Activated naive CD4-positive, alpha-beta T cell (primary cell): Measurements from ENCODE around the gene RBX1.
"Not testable (repeated sequence)": the region's sequence is repeated elsewhere in the genome, so short reads cannot be mapped to it uniquely, and the experiment has no call there.

Experiments
- DNase-seq, 4 experiments: peaks; one replicate each; lab custom pipeline; 2025; lab: John Stamatoyannopoulos, UW

RBX1 gene

DNA sequence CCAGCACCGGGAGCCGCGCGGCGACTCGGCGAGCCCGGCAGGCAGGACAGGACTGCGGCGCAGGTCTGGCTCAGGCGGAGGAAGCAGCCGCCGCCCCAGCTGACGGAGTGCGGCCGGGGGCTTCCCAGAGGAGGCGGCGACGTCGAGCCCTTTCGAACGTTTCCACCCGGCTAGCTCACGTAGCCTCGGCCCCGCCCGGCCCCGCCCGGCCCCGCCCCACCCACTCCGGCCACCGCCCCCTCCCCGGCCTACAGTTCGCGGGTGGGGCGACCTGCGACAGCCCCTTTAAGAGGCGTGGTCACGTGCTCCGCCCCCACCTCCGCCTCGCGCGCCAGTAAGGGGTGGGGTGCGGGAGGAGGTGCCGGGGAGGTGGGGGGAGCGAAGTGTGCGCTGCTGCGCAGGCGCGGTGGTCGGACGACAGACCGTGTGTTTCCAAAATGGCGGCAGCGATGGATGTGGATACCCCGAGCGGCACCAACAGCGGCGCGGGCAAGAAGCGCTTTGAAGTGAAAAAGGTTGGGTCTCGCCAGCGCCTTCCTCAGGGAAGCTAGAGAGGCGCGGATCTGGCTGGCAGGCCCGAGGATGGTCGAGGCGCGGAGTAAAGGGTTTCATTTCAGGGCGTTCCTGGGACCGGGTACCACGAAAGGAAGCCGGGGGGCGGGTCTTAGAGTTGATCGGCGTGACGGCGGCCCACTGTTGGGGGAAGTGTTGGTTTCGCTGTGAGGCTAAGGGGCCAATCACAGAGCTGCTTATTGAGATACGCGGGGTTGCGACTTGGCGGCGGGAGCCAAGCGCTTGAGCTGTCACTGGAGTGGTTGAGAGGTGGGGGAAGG, at the start of gene RBX1:
Gene RBX1, plus strand, starts transcription at position 417 of the 833 bp plus-strand sequence. Its CDS starts 21 bp downstream, at position 438.
- DNase-seq, result peak; percentile 95 to 99 (median 97)

DNA sequence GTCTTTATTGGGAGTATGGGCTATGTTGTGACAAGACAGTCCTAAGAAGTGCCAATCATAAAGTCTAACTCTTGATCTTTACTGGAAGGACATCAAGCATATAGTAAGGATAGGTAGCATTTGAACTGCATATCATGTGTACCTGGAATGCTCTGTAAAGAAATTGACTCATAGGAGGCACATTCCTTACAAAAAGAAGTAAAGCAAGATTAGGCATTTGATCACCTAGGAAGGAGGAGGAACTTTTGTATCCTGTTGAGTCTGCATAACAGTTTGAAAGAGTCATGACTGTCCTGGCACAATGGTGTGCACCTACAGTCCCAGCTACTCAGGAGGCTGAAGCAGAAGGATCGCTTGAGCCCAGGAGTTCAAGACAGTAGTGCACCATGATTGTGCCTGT, 47.1 kb upstream of the RBX1 start:
- no peak for DNase-seq

DNA sequence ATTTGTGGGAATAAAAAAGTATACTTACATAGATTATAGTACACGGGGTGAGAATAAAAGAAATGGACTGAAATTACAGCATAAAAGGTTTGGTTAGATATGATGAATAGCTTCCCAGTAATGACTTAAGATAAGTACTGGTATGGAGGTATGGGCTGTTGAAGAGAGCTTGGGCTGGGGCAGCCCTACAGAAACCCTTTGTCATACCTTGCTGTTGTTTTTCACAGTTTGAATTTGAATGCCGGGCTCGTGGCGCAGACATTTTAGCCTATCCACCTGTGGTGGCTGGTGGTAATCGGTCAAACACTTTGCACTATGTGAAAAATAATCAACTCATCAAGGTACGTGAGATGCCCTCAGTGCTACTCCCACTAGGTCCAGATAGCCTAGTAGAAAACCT, 42.3 kb upstream of the RBX1 start:
- no peak for DNase-seq

GRCh38 chr22:40911772-40912171, 39.4 kb upstream of the RBX1 start:
- no peak for DNase-seq

GRCh38 chr22:40912987-40913386, 38.2 kb upstream of the RBX1 start:
- DNase-seq, result not testable (repeated sequence)

- DNase-seq, result no peak
These were observed 31.7 kb upstream of the RBX1 start for GRCh38 chr22:40919446-40919845.

GRCh38 chr22:40920526-40920925, 30.7 kb upstream of the RBX1 start:
- DNase-seq, result no peak

DNA sequence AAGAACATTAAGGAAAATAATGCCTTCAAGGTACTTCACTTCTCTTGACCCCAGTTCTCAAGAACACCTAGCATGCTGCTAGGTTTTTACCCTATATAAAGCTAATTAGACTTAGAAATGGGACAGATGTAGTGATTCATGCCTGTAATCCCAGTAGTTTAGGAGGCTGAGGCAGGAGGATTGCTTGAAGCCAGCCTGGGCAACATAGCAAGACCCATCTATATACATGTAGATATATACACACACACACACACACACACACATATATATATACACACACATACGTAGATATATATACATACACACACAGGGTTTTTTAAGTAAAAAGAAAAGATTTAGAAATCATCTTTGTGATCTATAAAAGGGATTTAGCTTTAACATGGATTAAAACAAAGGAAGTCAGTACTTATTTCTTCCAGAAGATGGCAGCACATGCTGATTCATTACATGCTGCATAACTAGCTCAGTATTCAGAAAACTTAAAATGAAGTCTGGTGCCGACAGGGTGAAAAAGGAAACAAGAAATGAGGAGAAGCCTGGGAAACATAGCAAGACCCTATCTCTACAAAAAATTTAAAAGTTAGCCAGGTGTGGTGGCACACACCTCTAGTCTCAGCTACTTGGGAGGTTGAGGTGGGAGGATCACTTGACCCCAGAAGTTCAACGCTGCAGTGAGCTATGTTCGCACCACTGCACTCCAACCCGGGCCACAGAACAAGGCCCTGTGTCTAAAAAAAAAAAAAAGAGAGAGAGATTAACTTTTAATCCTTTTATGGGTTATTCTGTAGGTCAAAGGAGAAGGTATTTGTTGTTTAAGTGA, 28.5 kb upstream of the RBX1 start:
- no peak for DNase-seq

- no peak for DNase-seq
These were observed 22.5 kb upstream of the RBX1 start for GRCh38 chr22:40928657-40929056.

GRCh38 chr22:40932396-40932795, 18.8 kb upstream of the RBX1 start:
- no peak for DNase-seq

- no peak for DNase-seq
These were observed 12.0 kb upstream of the RBX1 start for GRCh38 chr22:40939202-40939601.

DNA sequence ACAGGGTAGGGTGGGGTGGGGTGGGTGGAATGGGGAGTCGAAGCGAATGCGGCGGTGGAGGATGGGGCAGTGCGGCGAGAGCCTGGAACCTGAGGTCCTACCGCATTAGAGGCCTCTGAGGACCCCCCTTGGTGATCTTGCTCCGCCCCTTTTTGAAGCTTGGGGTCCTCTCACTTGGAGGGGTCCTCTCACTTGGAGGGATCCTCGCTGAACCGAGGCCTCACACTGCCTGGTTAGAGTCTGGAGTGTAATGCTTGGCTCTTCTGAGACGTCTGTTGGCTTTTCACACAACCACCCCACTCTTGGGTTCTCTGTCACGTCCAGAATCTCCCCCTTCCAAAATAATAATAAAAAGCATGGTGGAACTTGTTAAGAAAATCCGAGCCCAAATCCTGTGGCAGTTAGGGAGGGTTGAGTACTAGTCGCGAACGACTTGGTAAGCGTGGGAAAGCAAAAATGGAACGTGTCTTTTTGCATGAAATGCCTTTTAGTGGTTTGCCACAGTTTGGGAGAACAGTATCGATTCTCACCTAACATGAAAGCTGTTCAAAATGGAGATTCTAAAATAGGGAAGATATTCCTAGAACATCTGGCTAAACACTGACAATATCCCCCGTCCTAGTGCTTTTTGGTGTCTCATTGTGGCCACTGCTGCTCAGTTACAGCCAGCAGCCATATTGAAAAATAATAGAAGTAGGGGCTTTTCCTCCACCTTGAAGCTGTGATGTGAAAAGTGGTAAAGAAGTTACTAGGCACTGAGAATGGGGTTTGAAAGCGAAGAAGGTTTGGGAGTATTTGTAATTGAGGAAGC, 822 bp downstream of the RBX1 start:
- no peak for DNase-seq

DNA sequence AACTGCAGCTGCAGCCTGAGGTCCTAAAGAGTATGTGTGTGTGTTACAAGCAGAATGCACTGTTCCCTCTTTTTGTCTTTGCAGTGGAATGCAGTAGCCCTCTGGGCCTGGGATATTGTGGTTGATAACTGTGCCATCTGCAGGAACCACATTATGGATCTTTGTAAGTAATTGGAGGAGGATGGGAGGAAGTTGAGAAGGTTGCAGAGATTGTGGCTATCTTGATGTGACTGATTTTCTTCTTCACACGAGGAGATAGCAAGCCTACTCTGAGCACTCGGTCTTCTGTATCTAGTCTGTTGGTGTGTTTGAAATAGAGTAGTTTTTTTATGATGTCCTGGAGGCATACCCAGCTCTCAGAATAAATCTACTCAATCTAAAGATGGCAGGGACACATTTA, 2.3 kb downstream of the RBX1 start:
- DNase-seq, result no peak

GRCh38 chr22:40954113-40954512, 2.9 kb downstream of the RBX1 start:
- no peak for DNase-seq

DNA sequence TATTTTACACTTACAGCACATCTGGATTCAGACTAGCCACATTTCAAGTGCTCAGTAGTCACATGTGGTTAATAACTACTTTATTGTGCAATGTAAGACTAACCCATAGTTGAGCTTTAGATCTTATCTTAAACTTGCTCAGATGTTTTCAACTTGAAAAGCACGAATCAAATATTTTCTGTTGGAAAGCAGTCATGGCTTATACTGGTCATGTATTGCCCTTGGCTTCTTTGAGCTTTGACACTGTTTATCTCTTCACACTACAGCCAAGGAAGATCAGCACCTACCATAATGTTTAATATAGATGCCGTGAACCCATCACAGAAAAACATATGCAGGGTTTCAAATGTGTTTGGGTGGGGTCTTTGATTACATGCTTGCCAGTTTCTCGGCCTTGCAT, 4.4 kb downstream of the RBX1 start:
- no peak for DNase-seq

DNA sequence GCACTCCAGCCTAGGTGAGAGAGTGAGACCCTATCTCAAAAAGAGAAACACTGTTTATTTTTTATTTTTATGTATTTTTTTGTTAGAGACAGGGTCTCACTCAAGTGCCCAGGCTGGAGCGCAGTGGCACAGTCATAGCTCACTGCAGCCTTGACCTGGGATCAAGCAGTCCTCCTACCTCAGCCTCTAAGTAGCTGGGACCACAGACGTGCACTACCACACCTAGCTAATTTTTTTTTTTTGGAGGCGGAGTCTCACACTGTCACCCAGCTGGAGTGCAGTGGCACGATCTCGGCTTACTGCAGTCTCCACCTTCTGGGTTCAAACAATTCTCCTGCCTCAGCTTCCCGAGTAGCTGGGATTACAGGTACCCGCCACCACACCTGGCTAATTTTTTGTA, 6.4 kb downstream of the RBX1 start:
- DNase-seq, result no peak

DNA sequence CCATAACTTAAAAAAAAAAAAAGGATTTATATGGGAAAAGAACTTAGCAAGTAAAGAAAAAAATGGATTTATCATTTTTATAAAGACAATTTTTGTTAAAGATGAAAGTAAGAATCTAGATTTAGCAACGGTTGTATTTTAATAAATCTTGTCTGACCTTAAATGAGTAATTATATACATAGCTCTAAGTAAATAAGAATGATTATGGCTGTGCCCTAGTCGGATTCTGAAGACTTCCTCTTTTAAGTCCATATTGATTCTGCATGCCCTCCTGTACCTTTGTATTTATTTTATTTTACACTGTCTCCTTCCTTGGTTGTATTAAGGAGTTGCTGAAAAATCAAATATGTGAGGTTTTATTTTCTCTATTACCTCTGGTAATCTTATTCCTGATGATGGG, 7.1 kb downstream of the RBX1 start:
- no peak for DNase-seq

- DNase-seq, result no peak
These were observed 9.0 kb downstream of the RBX1 start for GRCh38 chr22:40960145-40960544.

- no peak for DNase-seq
These were observed 15.0 kb downstream of the RBX1 start for GRCh38 chr22:40965936-40966725.

DNA sequence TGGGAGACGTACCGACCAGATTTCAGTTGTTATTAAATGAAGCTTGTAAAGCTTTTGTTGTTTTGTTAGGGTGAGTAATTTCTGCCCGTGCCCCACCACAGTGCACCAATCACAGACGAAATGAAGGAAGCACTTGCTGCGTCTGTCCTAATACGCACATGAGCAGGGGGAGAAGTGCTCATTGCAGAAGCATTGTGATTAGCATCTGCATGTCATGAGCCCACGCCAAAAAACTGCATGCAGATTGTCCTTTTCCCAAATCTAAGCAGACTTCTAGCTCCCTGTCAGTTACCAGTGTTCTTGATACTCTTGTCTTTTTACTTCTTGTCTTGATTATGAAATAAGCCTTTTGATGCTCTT, 15.5 kb downstream of the RBX1 start:
- DNase-seq, result no peak

GRCh38 chr22:40967111-40967760, 16.1 kb downstream of the RBX1 start:
- no peak for DNase-seq
